Measurements from ENCODE around the gene PHF1.

The PHF1 gene

GRCh38 chr6:33425668-33426577 is 15.1 kb downstream of the PHF1 start (continued):
- TF ChIP-seq PRDM6 (tag by site-specific recombination; IDR thresholded peaks at IDR 0.05) (no peak), ZFP3 (tag by site-specific recombination; IDR thresholded peaks at IDR 0.05; ENCODE audit: low read depth) (no peak), ZNF324 (tag by site-specific recombination; IDR thresholded peaks at IDR 0.05) (no peak), MEIS1 (CRISPR knock-in tag; IDR thresholded peaks at IDR 0.05; ENCODE audit: borderline replicate concordance) (no peak), ZNF629 (tag by site-specific recombination; IDR thresholded peaks at IDR 0.05) (peak; percentile 57), ZFP41 (tag by site-specific recombination; IDR thresholded peaks at IDR 0.05; ENCODE audit: borderline replicate concordance) (no peak), ZNF148 (tag by site-specific recombination; IDR thresholded peaks at IDR 0.05; ENCODE audit: borderline replicate concordance) (no peak), ZNF785 (tag by site-specific recombination; IDR thresholded peaks at IDR 0.05) (no peak), ZNF548 (tag by site-specific recombination; IDR thresholded peaks at IDR 0.05) (no peak), PRDM2 (tag by site-specific recombination; IDR thresholded peaks at IDR 0.05; ENCODE audit: borderline replicate concordance) (no peak), SP2 (tag by site-specific recombination; IDR thresholded peaks at IDR 0.05) (peak; percentile 79), ZNF501 (tag by site-specific recombination; IDR thresholded peaks at IDR 0.05) (peak; percentile 31; the same call in 1 of the 2 replicates), ZNF621 (tag by site-specific recombination; IDR thresholded peaks at IDR 0.05) (no peak), ZNF311 (tag by site-specific recombination; IDR thresholded peaks at IDR 0.05; ENCODE audit: borderline replicate concordance) (no peak), SP7 (tag by site-specific recombination; IDR thresholded peaks at IDR 0.05) (0 out of 2 replicates have a peak, but pooled peaks have one; percentile 37), YY1 (tag by site-specific recombination; IDR thresholded peaks at IDR 0.05) (no peak), ZNF19 (tag by site-specific recombination; IDR thresholded peaks at IDR 0.05; ENCODE audit: low read depth) (no peak), ZNF175 (tag by site-specific recombination; IDR thresholded peaks at IDR 0.05) (no peak), GLI4 (tag by site-specific recombination; IDR thresholded peaks at IDR 0.05) (no peak), ZSCAN30 (tag by site-specific recombination; IDR thresholded peaks at IDR 0.05) (0 out of 2 replicates have a peak, but pooled peaks have one; percentile 42), ZNF221 (tag by site-specific recombination; IDR thresholded peaks at IDR 0.05; ENCODE audit: borderline replicate concordance) (no peak), ZBTB6 (tag by site-specific recombination; IDR thresholded peaks at IDR 0.05) (no peak), ZXDB (tag by site-specific recombination; IDR thresholded peaks at IDR 0.05) (peak; percentile 64), ZBTB1 (tag by site-specific recombination; IDR thresholded peaks at IDR 0.05) (no peak), IKZF3 (tag by site-specific recombination; IDR thresholded peaks at IDR 0.05) (peak; percentile 87)
